ENCODE data around the gene GSS.

Gene GSS

DNA sequence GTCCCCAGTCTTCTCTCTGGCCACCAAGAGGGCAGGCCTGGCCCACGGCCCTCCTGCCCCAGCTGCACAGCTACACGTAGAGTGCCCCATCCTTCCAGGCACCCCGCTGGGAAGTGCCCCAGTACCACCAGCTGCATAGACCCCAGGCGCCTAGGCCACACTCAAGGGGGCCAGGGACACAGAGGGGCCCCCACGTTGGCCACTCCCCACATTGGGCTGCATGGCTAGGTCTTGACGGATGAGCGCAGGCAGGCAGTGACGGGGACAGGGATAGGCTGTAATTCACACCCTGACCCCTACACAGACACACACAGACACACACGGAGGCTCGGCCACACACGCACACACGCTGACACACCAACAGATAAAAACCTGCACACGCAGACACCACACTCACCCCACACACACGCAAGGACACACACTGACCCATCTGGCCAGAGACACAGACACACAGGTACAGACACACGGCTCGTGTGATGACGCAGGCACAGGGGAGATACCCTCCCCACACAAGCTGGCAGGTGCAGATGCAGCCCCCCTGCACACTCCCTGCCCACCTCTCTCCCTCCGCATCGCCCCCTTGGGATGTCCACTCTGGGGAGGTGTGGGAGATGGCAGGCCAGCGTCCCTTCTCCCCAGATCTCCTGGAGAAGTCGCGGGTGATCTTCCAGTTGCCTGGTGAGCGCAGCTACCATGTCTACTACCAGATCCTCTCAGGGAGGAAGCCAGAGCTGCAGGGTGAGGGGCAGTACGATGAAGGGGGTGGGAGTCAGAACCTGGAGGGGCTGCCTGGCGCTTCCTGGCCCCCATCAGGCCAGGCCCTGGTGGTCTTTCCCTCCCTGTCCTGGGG is 30.1 kb upstream of the GSS start:
- Histone ChIP-seq H3K4me3 (ENCODE audit: low read depth, low read length) (no peak overlapping the region), H3K9me3 (ENCODE audit: control insufficient read depth, low read length) (no peaks in the 10 kb centered on the region), H3K9ac (no peak overlapping the region), H3K27me3 (ENCODE audit: control insufficient read depth, insufficient read depth, low read length) (no peaks in the 10 kb centered on the region), H3K79me2 (no peaks in the 10 kb centered on the region), H3K4me2 (ENCODE audit: low read length) (no peak overlapping the region), H2AFZ (no peak overlapping the region), H3K4me1 (no peaks in the 10 kb centered on the region), H3K36me3 (ENCODE audit: control insufficient read depth, insufficient read depth, low read length) (no peaks in the 10 kb centered on the region), H3K27ac (no peak overlapping the region)
- TF ChIP-seq, protein P1, sequence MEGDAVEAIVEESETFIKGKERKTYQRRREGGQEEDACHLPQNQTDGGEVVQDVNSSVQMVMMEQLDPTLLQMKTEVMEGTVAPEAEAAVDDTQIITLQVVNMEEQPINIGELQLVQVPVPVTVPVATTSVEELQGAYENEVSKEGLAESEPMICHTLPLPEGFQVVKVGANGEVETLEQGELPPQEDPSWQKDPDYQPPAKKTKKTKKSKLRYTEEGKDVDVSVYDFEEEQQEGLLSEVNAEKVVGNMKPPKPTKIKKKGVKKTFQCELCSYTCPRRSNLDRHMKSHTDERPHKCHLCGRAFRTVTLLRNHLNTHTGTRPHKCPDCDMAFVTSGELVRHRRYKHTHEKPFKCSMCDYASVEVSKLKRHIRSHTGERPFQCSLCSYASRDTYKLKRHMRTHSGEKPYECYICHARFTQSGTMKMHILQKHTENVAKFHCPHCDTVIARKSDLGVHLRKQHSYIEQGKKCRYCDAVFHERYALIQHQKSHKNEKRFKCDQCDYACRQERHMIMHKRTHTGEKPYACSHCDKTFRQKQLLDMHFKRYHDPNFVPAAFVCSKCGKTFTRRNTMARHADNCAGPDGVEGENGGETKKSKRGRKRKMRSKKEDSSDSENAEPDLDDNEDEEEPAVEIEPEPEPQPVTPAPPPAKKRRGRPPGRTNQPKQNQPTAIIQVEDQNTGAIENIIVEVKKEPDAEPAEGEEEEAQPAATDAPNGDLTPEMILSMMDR (IDR thresholded peaks at IDR 0.05): no peak

DNA sequence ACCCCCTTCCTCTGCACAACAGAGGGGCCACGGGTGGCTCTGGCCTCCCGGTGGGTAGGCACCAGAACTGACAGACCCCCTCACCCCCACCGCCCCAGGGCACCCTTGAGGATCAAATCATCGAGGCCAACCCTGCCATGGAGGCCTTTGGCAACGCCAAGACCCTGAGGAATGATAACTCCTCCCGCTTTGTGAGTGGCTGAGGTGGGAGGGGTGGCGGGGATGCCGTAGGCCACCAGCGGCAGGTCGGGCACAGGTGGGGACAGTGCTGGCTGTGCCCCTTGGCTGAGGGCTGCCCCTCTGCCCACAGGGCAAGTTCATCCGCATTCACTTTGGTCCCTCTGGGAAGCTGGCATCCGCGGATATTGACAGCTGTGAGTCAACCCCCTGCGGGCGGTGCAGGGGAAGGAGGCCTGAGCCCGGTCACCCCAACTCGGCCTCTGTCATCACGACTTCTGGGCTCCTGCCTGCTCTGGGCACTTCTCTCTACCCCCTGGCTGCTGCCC is 29.2 kb upstream of the GSS start:
- Histone ChIP-seq H3K4me1 (no peaks in the 10 kb centered on the region), H3K27ac (no peak overlapping the region), H3K9me3 (ENCODE audit: control insufficient read depth, low read length) (no peaks in the 10 kb centered on the region), H2AFZ (no peak overlapping the region), H3K79me2 (no peaks in the 10 kb centered on the region), H3K36me3 (ENCODE audit: control insufficient read depth, insufficient read depth, low read length) (no peaks in the 10 kb centered on the region), H3K4me3 (ENCODE audit: low read depth, low read length) (no peak overlapping the region), H3K9ac (no peak overlapping the region), H3K27me3 (ENCODE audit: control insufficient read depth, insufficient read depth, low read length) (no peaks in the 10 kb centered on the region), H3K4me2 (ENCODE audit: low read length) (no peak overlapping the region)
- TF ChIP-seq, protein P1 (IDR thresholded peaks at IDR 0.05): no peak

DNA sequence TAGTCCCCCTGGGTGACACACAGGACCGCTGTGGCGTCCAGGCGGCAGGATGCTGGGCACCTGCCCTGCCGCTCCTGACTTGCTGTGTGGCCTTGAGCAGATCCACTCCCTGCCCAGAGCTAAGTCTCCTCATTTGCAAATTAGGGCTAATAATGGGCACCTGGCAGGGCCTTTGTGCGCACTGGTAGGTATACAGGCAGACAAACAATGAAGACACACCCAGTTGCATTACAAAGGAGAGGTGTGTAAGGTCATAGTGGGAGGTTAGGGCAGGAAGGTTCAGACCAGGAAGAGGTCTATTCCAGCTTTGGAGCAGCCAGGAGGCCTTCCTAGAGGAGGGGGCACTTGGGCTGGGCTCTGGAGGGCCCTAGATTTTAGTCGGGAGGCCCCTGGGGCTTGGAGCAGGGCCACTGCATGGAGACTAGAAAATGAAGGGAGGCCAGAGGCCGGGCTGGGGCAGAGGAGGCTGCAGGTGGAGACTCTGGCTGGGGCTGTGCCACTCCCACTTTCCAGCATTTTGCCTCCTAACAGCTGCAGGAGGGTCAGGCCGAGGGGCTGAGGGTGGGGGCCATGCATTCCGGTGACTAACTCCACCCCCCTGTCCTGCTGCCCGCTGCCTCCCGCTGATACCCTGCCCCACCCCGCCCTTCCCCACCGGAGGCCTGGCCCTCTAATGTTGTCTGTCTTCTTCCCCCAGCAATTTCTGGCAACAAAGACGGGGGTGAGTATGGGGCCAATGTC is 28.6 kb upstream of the GSS start:
- H3K9me3 ChIP-seq (ENCODE audit: control insufficient read depth, low read length): no peaks in the 10 kb centered on the region
- no peak overlapping the region for H3K4me3 ChIP-seq (ENCODE audit: low read depth, low read length)
- H3K79me2 ChIP-seq: no peaks in the 10 kb centered on the region
- TF ChIP-seq, protein P1 (IDR thresholded peaks at IDR 0.05): no peak
- no peaks in the 10 kb centered on the region for H3K4me1 ChIP-seq
- H3K36me3 ChIP-seq (ENCODE audit: control insufficient read depth, insufficient read depth, low read length): no peaks in the 10 kb centered on the region
- no peak overlapping the region for H3K27ac ChIP-seq
- H3K9ac ChIP-seq: no peak overlapping the region
- H2AFZ ChIP-seq: no peak overlapping the region
- no peak overlapping the region for H3K4me2 ChIP-seq (ENCODE audit: low read length)
- no peaks in the 10 kb centered on the region for H3K27me3 ChIP-seq (ENCODE audit: control insufficient read depth, insufficient read depth, low read length)

DNA sequence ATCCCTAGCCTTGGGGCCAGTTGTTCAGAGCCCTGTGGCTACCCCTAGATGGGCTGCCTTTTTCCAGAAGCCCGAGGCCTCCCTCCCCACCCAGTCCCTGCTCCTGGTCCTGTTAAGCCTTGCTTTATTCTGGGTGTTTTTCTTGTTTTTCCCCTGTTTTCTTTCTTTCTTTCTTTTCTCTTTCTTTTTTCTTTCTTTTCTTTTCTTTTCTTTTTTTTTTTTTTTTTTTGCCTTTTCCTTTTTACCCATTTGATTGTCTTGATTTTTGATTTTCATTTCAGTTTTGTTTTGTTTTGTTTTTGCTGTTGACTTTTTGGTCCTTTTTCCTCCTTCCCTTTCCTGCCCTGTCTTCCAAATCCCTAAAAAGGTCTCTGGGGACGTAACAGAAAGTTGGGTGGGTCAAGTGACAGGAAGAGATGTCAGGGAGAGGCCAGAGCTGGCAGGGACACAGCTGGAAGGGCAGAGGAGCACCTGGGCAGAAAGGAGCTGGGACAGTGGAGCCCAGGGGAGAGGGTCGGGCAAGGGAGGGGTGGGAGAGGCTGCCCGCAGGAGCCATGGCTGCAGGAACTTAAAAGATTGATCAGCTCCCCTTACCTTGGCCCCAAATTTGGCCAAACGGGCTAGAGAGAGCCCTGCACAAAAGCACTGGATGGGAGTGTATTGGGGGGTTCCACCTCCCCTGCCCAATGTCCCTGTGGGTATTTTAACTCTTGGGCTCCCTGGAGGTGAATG is 27.6 kb upstream of the GSS start:
- Histone ChIP-seq H3K9me3 (ENCODE audit: control insufficient read depth, low read length) (no peaks in the 10 kb centered on the region), H3K27ac (no peak overlapping the region), H3K27me3 (ENCODE audit: control insufficient read depth, insufficient read depth, low read length) (no peaks in the 10 kb centered on the region), H3K36me3 (ENCODE audit: control insufficient read depth, insufficient read depth, low read length) (no peaks in the 10 kb centered on the region), H3K4me2 (ENCODE audit: low read length) (no peak overlapping the region), H3K4me3 (ENCODE audit: low read depth, low read length) (no peak overlapping the region), H3K4me1 (no peaks in the 10 kb centered on the region), H3K9ac (no peak overlapping the region), H3K79me2 (no peaks in the 10 kb centered on the region), H2AFZ (no peak overlapping the region)
- TF ChIP-seq, protein P1 (IDR thresholded peaks at IDR 0.05): no peak
